Measurements from ENCODE around the gene RNASEH1.

The RNASEH1 gene

DNA sequence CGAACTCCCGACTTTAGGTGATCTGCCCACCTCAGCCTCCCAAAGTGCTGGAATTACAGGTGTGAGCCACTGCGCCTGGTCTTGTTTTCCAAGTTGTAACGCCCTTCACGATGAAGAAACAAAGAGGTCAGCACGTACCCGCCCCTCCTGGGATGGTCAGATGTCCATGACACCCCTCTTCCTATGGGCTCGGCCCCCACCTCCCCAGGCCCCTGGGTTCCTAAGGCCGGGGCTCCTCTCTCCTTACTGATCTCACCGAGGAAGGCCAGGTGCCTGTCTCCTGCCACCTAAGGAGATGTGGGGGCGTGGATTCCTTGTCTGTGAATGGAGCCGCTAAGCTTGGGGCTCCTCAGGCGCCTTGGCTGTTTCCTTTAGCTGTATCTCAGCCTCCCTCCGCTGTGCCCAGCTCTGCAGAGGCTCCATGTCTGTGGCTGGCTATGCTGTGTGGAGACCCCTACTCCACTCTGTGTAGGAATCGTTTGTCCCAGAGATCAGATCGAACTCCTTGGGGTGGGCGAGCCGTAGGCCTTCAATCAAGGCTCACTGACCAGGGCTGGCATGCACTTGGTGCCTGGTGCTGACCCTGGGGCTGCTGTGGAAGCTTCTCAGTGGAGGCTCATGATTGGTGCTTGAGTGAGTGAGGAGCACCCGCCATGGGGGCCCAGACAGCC, 45.5 kb upstream of the RNASEH1 start:
- no peaks in the 10 kb centered on the region for H3K27me3 ChIP-seq (replicated peaks; ENCODE audit: control insufficient read depth, insufficient read depth, low read length)
- no peak for DNase-seq (ENCODE audit: extremely low read depth, insufficient read length)
- H3K4me3 ChIP-seq (replicated peaks; ENCODE audit: low read depth, low read length): no peak overlapping the region
- TF ChIP-seq, protein P1, sequence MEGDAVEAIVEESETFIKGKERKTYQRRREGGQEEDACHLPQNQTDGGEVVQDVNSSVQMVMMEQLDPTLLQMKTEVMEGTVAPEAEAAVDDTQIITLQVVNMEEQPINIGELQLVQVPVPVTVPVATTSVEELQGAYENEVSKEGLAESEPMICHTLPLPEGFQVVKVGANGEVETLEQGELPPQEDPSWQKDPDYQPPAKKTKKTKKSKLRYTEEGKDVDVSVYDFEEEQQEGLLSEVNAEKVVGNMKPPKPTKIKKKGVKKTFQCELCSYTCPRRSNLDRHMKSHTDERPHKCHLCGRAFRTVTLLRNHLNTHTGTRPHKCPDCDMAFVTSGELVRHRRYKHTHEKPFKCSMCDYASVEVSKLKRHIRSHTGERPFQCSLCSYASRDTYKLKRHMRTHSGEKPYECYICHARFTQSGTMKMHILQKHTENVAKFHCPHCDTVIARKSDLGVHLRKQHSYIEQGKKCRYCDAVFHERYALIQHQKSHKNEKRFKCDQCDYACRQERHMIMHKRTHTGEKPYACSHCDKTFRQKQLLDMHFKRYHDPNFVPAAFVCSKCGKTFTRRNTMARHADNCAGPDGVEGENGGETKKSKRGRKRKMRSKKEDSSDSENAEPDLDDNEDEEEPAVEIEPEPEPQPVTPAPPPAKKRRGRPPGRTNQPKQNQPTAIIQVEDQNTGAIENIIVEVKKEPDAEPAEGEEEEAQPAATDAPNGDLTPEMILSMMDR (IDR thresholded peaks at IDR 0.05; ENCODE audit: insufficient read depth, low read length, poor library complexity, severe bottlenecking): no peak
- H3K36me3 ChIP-seq (ENCODE audit: control insufficient read depth, insufficient read depth, low read length): no peaks in the 10 kb centered on the region

DNA sequence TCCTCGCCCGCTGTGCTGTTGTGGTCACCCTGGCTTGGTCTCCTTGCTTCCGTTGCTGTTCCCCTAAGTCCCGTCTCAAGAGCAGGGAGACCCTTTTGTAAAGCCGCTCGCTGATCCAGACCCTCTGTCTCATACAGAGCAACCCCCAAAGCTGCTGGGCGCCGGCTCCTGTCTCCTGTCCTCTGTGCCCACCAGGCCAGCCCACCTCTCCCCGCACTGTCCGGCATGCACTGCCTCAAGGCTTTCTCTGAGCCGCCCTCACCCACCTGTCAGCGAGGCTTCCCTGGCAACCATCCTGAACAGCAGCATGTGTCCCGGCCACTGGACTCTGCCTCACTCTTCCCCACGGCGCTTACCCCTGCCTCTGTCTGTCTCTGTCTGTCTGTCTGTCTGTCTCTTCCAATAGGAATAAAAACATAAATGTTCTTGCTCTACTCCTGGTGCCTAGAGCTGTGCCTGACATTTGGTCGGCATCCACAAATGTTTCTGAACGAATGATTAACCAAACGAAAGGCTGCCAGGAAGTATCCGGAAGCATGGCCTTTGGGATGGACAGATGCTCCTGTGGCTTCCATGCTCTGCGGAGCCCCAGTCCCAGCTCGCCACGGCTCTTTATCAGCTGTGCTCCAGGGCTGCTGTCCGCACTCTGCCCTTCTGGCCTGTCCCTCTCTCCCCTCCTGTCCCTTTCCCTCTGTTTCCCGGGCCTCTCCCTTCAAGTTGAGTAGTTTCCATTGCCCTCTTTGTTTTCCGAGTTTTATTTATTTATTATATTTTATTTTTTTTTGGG, 44.6 kb upstream of the RNASEH1 start:
- TF ChIP-seq, protein P1 (IDR thresholded peaks at IDR 0.05; ENCODE audit: insufficient read depth, low read length, poor library complexity, severe bottlenecking): no peak
- no peaks in the 10 kb centered on the region for H3K36me3 ChIP-seq (ENCODE audit: control insufficient read depth, insufficient read depth, low read length)
- H3K4me3 ChIP-seq (replicated peaks; ENCODE audit: low read depth, low read length): no peak overlapping the region
- no peak for DNase-seq (ENCODE audit: extremely low read depth, insufficient read length)
- no peaks in the 10 kb centered on the region for H3K27me3 ChIP-seq (replicated peaks; ENCODE audit: control insufficient read depth, insufficient read depth, low read length)

DNA sequence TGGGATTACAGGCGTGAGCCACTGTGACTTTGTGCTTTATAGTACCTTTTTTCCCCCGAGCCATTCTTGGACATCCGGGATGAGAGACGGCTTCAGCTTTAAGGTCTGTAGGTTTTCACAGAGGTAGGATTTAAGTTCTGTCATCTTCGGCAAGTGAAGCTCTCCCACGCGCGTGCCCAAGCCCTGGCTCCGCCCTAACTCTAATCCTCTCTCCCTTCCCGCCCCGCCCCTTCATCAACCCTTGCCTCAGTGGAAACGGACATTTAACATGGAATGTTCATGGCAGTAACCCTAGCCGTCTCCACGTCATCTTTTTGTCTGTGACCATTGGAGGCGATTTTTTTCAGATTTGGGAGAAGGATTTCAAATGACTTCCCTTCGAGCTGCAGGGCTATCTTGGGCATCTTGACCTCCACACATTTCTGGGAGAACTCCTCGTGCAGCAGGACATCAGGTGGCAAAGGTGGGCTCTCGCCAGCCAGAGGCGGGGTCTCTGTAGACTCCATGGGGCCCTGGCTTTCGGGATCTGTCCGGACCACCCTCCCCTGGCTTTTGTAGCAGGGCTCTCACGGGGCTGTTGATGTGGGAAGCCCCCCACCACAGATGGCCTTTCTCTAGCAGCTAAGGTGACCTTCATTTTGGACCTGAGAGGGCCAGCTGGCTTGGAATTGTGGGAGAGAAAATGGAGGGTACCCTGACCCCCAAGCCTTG, 43.6 kb upstream of the RNASEH1 start:
- Histone ChIP-seq H3K36me3 (ENCODE audit: control insufficient read depth, insufficient read depth, low read length) (no peaks in the 10 kb centered on the region), H3K4me3 (replicated peaks; ENCODE audit: low read depth, low read length) (no peak overlapping the region), H3K27me3 (replicated peaks; ENCODE audit: control insufficient read depth, insufficient read depth, low read length) (no peaks in the 10 kb centered on the region)
- TF ChIP-seq, protein P1 (IDR thresholded peaks at IDR 0.05; ENCODE audit: insufficient read depth, low read length, poor library complexity, severe bottlenecking): no peak
- DNase-seq (ENCODE audit: extremely low read depth, insufficient read length): no peak

DNA sequence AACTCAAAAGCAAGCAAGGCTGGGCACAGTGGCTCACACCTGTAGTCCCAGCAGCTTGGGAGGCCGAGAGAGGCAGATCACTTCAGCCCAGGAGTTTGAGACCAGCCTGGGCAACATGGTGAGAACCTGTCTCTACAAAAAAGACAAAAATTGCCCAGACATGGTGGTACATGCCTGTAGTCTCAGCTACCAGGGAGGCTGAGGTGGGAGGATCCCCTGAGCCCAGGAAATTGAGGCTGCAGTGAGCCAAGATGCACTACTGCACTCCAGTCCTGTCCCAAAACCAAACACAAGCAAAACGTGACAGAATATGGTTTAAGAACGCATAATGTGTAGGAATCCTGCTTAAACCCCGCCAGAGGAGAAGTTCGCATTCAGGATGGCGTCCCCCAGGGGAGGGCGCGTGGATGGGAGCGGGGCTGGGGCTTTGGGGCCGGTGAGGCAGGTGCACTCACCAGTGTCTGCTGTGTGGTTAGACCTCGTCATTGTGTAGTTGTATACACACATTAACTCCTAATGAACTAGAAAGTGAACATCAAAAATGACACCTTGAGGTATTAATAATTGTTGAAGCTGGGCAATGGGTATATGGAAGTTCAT, 42.2 kb upstream of the RNASEH1 start:
- DNase-seq (ENCODE audit: extremely low read depth, insufficient read length): no peak
- TF ChIP-seq, protein P1 (IDR thresholded peaks at IDR 0.05; ENCODE audit: insufficient read depth, low read length, poor library complexity, severe bottlenecking): no peak
- no peaks in the 10 kb centered on the region for H3K36me3 ChIP-seq (ENCODE audit: control insufficient read depth, insufficient read depth, low read length)
- H3K27me3 ChIP-seq (replicated peaks; ENCODE audit: control insufficient read depth, insufficient read depth, low read length): no peaks in the 10 kb centered on the region
- H3K4me3 ChIP-seq (replicated peaks; ENCODE audit: low read depth, low read length): no peak overlapping the region

DNA sequence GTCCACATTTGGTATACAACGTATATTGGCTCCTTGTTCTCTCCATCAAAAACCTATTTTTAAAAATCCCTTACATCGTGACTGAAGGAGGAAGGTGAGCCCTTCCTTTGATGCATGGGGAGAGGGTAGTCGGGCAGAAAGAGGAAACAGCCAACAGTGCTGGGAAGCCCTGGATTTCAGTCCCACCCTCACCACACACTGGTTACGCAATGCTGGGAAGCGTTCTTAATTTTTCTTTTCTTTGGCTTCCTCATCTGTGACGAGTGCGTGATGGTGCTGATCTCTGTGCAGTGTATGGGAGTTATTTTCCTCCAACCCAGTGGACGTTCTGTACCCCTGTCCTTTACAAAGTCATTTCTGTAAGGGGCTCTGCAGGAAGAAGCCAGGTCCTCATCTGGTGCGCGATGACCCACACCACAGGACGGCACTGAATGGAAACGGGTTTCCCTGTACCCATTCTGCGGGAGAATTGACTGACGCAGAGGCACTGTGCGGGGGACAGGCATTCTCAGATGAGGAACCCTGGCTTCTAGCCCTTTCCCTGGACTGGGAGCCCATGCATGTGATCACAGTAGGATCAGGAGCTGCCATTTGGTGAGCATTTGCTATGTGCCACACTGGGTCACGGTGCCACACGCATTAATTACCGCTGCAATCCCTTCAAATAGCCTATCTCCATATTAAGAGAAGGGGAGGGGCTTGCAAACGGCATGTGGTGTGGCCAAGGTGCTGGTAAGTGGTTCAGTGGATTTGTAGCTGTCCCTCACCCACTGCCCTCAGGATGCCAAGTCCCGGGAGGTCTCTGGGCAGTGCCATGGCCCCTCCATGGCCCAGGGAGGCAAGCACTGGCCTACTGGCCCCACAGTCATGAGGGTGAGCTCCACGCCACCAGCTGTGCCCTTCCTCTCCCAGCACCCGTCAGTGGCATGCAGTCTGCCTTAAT, 41.0 kb upstream of the RNASEH1 start:
- DNase-seq (ENCODE audit: extremely low read depth, insufficient read length): no peak
- H3K4me3 ChIP-seq (replicated peaks; ENCODE audit: low read depth, low read length): no peak overlapping the region
- no peaks in the 10 kb centered on the region for H3K27me3 ChIP-seq (replicated peaks; ENCODE audit: control insufficient read depth, insufficient read depth, low read length)
- no peaks in the 10 kb centered on the region for H3K36me3 ChIP-seq (ENCODE audit: control insufficient read depth, insufficient read depth, low read length)
- TF ChIP-seq, protein P1 (IDR thresholded peaks at IDR 0.05; ENCODE audit: insufficient read depth, low read length, poor library complexity, severe bottlenecking): no peak

All from GM06990 (cell line).